DND-41 (cell line): ENCODE data around the gene TRPC4AP.

Experiments used
- ATAC-seq: fragments of 200-7000 bp; cut with Tn5 transposase; 3 replicates; pipeline ENCODE4 v1.9.1; 2021; ENCODE audit warnings: low read depth; ENCODE audit not compliant: insufficient read depth
- DNase-seq: peaks from one replicate; pipeline ENCODE4 v3.0.0-alpha.2; 2020
- H2AFZ ChIP-seq: 2 replicates; pipeline ENCODE4 v1.6.0; 2012; ENCODE audit warnings: low read depth, low read length
- H3K27ac ChIP-seq: 2 replicates; pipeline ENCODE4 v1.5.1; 2012; ENCODE audit warnings: low read length, inconsistent platforms
- H3K27me3 ChIP-seq: fragments of 200-600 bp; sonication (generic); 2 replicates; pipeline ENCODE4 v1.6.0; 2012; ENCODE audit warnings: low read length, mild to moderate bottlenecking, inconsistent platforms; ENCODE audit not compliant: insufficient read depth, poor library complexity
- H3K36me3 ChIP-seq: 2 replicates; pipeline ENCODE4 v1.5.1; 2012; ENCODE audit warnings: low read length, inconsistent platforms; ENCODE audit not compliant: insufficient read depth
- H3K4me1 ChIP-seq: 2 replicates; pipeline ENCODE4 v1.5.1; 2012; ENCODE audit warnings: mild to moderate bottlenecking, low read length; ENCODE audit not compliant: insufficient read depth
- H3K4me2 ChIP-seq: 2 replicates; pipeline ENCODE4 v1.6.0; 2012; ENCODE audit warnings: mild to moderate bottlenecking, moderate library complexity, low read length, inconsistent platforms; ENCODE audit not compliant: insufficient read depth
- H3K4me3 ChIP-seq, 2 experiments: fragments of 200-600 bp in 1 of 2; shearing (Covaris generic) in 1 of 2; 2 replicates each; pipeline ENCODE4 v1.5.1; 2012 to 2016; ENCODE audit warnings: inconsistent platforms in 2 of 2, low read length in 2 of 2, mild to moderate bottlenecking in 2 of 2, low read depth in 1 of 2, moderate library complexity in 1 of 2
- H3K79me2 ChIP-seq: 2 replicates; pipeline ENCODE4 v1.6.0; 2012; ENCODE audit warnings: low read length, inconsistent platforms; ENCODE audit not compliant: insufficient read depth
- H3K9ac ChIP-seq: 2 replicates; pipeline ENCODE4 v1.6.0; 2012; ENCODE audit warnings: low read depth, mild to moderate bottlenecking, inconsistent platforms, low read length, moderate library complexity
- H3K9me3 ChIP-seq: 2 replicates; pipeline ENCODE4 v1.5.1; 2012; ENCODE audit warnings: low read length, moderate library complexity, mild to moderate bottlenecking, inconsistent platforms; ENCODE audit not compliant: insufficient read depth, severe bottlenecking
- H4K20me1 ChIP-seq: 2 replicates; pipeline ENCODE4 v1.6.0; 2012; ENCODE audit warnings: low read length; ENCODE audit not compliant: insufficient read depth
- CTCF ChIP-seq: IDR thresholded peaks from 2 replicates; pipeline ENCODE4 v1.5.1; 2012; ENCODE audit warnings: borderline replicate concordance, low read length, moderate library complexity, mild to moderate bottlenecking; ENCODE audit not compliant: poor library complexity, severe bottlenecking; ENCODE audit errors: extremely low read depth
- EZH2 ChIP-seq: IDR thresholded peaks from 3 replicates; pipeline ENCODE4 v1.6.1; 2012; ENCODE audit warnings: borderline replicate concordance, low read depth, mild to moderate bottlenecking, moderate library complexity, low read length, inconsistent platforms; ENCODE audit not compliant: severe bottlenecking

Gene TRPC4AP

GRCh38 chr20:35134472-35134871 lies 41.9 kb upstream of the TRPC4AP start:
- Histone ChIP-seq H2AFZ (no peak overlapping the region), H3K27me3 (no peaks in the 10 kb centered on the region), H3K4me3 (no peak overlapping the region), H3K4me1 (no peaks in the 10 kb centered on the region), H3K79me2 (no peaks in the 10 kb centered on the region), H3K9me3 (no peaks in the 10 kb centered on the region), H3K27ac (no peak overlapping the region), H3K36me3 (peaks cover 80% of the 10 kb centered on the region), H3K9ac (no peak overlapping the region), H4K20me1 (no peaks in the 10 kb centered on the region), H3K4me2 (no peak overlapping the region)
- ATAC-seq (no peak), DNase-seq (no peak)
- TF ChIP-seq EZH2 (no peak), CTCF (no peak)

- ATAC-seq, result no peak
- H3K27me3 ChIP-seq, result no peaks in the 10 kb centered on the region
Measured at GRCh38 chr20:35133735-35134134, 41.1 kb upstream of the TRPC4AP start.

GRCh38 chr20:35133031-35133430 lies 40.4 kb upstream of the TRPC4AP start:
- H3K27ac ChIP-seq, result no peak overlapping the region
- DNase-seq (no peak), ATAC-seq (no peak)
- no peak overlapping the region for H3K4me2 ChIP-seq
- H3K36me3 ChIP-seq, result peaks cover 77% of the 10 kb centered on the region
- no peak overlapping the region for H3K4me3 ChIP-seq
- H3K79me2 ChIP-seq, result no peaks in the 10 kb centered on the region
- H2AFZ ChIP-seq, result no peak overlapping the region
- TF ChIP-seq CTCF, result no peak
- TF ChIP-seq EZH2, result no peak
- no peak overlapping the region for H3K9ac ChIP-seq
- no peaks in the 10 kb centered on the region for H4K20me1 ChIP-seq
- no peaks in the 10 kb centered on the region for H3K9me3 ChIP-seq
- no peaks in the 10 kb centered on the region for H3K4me1 ChIP-seq
- no peaks in the 10 kb centered on the region for H3K27me3 ChIP-seq

More at GRCh38 chr20:35133735-35134134, 41.1 kb upstream of the TRPC4AP start:
- no peaks in the 10 kb centered on the region for H3K4me1 ChIP-seq
- TF ChIP-seq EZH2, result no peak
- no peak for TF ChIP-seq CTCF
- no peak overlapping the region for H3K27ac ChIP-seq
- H3K9ac ChIP-seq, result no peak overlapping the region
- no peaks in the 10 kb centered on the region for H3K79me2 ChIP-seq
- H3K4me2 ChIP-seq, result no peak overlapping the region
- H2AFZ ChIP-seq, result no peak overlapping the region
- H4K20me1 ChIP-seq, result no peaks in the 10 kb centered on the region
- peaks cover 77% of the 10 kb centered on the region for H3K36me3 ChIP-seq
- no peak overlapping the region for H3K4me3 ChIP-seq
- no peaks in the 10 kb centered on the region for H3K9me3 ChIP-seq
- DNase-seq, result no peak

- no peak for TF ChIP-seq CTCF
- TF ChIP-seq EZH2, result no peak
- no peaks in the 10 kb centered on the region for H3K9me3 ChIP-seq
- H3K36me3 ChIP-seq, result peaks cover 75% of the 10 kb centered on the region
- ATAC-seq (no peak), DNase-seq (no peak)
- H3K27ac ChIP-seq, result no peak overlapping the region
- H3K4me3 ChIP-seq, result no peak overlapping the region
- no peak overlapping the region for H3K4me2 ChIP-seq
- H3K9ac ChIP-seq, result no peak overlapping the region
- H3K27me3 ChIP-seq, result no peaks in the 10 kb centered on the region
- H4K20me1 ChIP-seq, result no peaks in the 10 kb centered on the region
- H2AFZ ChIP-seq, result no peak overlapping the region
- no peaks in the 10 kb centered on the region for H3K4me1 ChIP-seq
- H3K79me2 ChIP-seq, result no peaks in the 10 kb centered on the region
Measured at GRCh38 chr20:35131934-35132333, 39.3 kb upstream of the TRPC4AP start.
